ENCODE data around the gene NME3.

The NME3 gene

DNA sequence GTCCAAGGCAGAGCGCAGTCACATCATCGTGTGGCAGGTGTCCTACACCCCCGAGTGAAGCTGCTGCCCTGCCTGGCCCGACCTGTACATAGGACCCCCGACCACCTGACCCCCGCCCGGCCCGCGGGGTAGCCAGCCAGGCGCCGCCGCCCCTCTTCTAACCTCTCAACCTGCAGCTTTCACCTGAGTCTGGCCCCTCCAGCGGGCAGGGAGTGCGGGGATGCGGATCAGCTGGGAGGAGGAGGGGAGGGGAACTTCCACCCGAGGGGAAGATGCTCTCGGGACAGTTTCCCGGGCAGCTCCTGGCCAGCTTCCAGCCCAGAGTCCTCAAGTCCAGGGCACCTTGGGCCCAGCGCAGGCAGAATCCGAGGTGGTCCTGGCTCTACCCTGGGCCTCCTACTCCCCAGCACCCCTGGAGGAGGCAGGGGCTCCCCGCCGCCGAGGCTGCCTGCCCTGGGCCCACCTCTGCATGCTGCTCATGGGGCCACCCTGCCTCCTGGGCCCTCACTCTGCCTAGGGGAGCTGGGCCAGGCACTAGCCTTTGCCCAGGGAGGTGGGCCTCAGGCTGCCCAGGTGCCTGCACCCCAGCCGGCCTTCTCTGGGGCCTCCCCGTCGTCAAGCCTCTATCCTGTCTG, 2.5 kb downstream of the NME3 start:
- DNase-seq (ENCODE audit: low spot score), result no peak

DNA sequence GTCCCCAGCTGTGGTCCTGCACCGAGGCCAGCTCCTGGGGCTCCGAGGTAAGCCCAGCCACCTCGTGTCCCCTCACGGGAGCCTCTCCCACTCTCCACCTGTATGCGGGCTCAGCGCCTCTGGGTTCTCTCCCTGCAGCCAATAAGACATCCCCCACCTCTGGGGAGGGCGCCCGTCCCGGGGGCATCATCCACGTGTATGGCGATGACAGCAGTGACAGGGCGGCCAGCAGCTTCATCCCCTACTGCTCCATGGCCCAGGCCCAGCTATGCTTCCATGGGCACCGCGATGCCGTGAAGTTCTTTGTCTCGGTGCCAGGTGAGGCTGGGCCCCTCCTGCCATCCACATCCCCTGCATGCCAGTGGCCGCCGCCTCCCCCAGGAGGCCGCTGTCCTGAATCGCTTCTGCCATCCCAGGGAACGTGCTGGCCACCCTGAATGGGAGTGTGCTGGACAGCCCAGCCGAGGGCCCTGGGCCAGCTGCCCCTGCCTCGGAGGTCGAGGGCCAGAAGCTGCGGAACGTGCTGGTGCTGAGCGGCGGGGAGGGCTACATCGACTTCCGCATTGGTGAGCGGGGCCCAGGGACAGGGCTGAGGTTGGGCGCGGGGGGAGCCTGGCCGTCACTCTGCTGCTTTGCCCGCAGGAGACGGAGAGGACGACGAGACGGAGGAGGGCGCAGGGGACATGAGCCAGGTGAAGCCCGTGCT, 3.1 kb downstream of the NME3 start:
- DNase-seq (ENCODE audit: low spot score), result no peak

DNA sequence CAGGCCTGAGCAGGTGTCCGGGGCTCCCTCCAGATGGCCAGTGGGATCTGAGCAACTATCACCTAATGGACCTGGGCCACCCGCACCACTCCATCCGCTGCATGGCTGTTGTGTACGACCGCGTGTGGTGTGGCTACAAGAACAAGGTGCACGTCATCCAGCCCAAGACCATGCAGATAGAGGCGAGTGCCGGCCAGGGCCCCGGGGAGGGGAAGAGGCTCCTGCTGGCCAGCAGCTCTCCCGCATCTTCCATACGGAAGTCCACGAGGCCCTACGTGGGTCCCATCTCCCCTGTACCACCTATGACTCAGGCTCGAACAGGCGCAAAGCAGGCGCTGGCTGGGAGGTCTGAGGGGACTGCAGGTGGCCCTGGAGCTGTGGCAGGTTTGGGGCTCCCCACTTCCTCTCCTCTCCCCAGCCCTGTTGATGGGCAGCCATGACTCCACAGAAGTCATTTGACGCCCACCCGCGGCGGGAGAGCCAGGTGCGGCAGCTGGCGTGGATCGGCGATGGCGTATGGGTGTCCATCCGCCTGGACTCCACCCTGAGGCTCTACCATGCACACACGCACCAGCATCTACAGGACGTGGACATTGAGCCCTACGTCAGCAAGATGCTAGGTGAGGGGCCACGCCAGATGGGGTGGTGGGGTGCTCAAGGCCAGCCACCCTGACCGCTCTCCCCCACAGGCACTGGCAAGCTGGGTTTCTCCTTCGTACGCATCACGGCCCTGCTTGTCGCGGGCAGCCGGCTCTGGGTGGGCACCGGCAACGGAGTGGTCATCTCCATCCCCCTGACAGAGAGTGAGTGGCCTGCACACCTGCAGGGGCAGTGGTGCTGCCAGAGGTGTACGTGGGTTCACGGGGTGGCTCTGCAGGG, 4.0 kb downstream of the NME3 start:
- no peak for DNase-seq (ENCODE audit: low spot score)

DNA sequence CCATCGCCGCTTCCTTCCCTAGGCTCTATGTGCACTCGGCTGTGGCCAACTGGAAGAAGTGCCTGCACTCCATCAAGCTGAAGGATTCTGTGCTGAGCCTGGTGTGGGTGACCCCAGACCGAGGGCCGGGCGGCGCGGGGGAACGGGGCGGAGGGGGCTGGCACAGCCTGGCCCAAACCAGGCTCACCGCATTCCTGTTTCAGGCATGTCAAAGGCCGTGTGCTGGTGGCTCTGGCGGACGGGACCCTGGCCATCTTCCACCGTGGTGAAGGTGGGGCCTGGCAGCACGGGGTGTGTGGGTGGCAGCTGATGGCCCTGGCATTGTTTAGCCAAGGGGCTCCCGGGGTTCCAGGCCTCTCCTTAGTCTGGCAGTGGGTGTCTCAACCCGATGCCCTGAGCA, 4.6 kb downstream of the NME3 start:
- no peak for DNase-seq (ENCODE audit: low spot score)

DNA sequence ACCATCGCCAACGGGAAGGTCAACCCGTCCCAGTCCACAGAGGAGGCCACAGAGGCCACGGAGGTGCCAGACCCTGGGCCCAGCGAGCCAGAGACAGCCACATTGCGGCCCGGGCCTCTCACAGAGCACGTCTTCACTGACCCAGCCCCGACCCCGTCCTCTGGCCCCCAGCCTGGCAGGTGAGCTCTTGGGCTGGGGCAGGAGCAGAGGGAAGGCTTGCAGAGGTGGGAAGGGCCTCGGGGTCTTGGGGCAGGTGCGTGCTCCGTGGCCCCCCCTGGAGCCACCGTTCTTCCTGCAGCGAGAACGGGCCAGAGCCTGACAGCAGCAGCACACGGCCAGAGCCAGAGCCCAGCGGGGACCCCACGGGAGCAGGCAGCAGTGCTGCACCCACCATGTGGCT, 5.1 kb downstream of the NME3 start:
- DNase-seq (ENCODE audit: low spot score), result no peak

DNA sequence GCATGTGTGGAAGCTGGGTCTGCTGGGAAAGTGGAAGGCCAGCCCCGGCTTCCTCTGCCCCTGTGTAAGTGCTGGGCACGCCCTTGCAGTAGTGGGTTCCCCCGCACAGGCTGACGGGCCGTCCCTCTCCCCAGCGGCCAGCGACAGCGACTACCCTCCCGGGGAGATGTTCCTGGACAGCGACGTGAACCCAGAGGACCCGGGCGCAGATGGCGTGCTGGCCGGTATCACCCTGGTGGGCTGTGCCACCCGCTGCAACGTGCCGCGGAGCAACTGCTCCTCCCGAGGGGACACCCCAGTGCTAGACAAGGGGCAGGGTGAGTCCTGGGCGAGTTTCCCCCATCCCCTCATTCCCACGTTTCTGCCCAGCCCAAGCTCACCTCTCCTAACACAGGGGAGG, 5.5 kb downstream of the NME3 start:
- DNase-seq (ENCODE audit: low spot score), result no peak

DNA sequence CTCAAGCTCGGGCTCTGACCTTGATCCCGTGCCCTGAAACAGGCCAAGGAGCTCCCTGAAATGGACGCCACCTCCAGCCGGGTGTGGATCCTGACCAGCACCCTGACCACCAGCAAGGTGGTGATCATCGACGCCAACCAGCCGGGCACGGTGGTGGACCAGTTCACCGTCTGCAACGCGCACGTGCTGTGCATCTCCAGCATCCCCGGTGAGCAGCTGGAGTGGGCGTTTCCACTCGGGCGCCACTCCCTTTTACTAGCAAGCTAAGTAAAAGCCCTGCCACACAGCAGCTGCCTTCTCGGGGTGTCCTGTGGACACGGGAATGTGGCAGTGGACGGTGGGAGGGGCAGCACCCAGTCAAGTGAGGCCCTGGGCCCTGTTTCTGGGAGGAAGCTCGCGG, 6.4 kb downstream of the NME3 start:
- DNase-seq (ENCODE audit: low spot score), result no peak

DNA sequence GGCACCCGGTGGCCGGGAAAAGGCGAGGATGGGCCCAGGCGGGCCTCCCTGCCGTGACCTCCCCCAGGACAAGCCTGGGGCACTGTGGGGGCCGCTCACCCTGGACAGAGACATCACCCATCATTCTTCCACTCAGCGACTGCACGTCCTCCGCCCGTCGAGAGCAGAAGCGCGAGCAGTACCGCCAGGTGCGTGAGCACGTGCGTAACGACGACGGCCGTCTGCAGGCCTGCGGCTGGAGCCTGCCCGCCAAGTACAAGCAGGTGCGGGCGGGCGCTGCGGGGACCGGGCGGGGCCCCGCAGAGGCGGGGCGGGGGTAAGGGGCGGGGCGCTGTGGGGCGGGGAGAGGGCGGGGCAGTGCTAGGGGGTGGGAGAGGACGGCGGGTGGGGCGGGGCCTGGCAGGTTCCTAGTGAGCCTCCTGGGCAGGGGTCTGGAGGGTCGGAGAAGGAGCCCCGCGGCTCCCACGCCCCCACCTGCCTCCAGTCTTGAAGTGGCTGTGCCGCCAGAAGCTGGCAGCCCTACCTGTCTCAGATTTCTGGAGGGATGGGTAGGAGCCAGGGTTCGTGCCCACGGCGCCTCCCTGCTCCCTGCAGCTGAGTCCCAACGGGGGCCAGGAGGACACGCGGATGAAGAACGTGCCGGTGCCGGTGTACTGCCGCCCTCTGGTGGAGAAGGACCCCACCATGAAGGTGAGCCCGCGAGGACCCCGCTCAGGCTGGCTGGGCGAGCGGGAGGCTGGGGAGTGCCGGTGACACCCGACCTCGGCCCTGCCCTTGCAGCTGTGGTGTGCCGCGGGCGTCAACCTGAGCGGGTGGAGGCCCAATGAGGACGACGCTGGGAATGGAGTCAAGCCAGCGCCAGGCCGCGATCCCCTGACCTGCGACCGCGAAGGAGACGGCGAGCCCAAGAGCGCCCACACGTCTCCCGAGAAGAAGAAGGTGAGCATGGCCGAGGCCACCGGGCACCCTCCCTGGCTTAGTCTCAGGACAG, 7.5 kb downstream of the NME3 start:
- DNase-seq (ENCODE audit: low spot score), result no peak

DNA sequence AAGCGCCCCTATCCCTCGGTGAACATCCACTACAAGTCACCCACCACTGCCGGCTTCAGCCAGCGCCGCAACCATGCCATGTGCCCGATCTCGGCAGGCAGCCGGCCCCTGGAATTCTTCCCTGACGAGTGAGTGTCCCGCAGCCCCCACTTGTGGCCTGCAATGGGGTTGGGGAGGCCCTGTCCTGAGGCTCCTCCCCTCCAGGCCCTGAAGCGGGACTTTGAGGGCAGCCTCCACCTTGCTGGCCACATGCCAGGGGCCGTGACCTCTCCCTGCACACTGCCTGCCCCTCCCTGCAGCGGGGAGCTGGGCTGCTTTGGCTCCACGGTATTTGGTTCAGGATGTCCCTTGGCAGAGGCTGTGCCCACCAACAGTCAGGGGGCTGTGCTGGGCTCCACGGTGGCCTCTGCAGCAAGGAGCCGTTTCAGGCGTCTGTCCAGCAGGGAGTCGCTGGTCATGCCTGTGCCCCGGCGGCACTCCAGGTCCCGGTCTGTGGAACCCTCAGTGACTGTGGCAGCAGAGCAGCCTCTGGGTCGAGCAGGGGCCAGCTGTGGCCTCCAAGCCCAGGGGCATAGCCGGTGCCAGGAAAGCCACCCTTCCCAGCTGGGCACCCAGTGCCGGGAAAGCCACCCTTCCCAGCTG, 8.3 kb downstream of the NME3 start:
- DNase-seq (ENCODE audit: low spot score), result no peak

DNA sequence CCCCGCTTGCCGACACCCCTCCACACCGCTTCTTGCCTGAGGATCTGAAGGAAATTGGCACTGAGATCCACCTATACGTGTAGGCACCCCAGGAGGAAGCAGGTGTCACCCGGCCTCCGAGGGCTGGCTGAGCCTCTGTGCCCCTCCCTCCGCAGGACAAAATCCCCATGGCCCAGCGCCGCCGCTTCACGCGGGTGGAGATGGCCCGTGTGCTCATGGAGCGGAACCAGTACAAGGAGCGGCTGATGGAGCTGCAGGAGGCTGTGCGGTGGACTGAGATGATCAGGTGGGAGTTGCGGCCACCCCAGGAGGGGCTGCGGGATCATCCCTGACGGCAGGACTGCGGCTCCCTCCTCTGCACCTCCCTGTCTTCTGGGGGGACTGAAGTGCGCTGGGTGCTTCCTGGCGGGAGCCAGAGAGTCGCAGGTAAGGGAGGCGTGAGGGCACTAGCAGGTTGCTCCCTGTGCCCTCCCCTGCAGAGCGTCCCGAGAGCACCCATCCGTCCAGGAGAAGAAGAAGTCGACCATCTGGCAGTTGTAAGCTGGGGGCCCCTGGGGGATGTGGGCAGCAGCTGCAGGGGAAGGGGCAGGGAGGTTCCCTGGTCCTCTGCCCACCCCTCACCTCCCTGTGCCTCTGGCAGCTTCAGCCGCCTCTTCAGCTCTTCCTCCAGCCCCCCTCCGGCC, 9.0 kb downstream of the NME3 start:
- no peak for DNase-seq (ENCODE audit: low spot score)

DNA sequence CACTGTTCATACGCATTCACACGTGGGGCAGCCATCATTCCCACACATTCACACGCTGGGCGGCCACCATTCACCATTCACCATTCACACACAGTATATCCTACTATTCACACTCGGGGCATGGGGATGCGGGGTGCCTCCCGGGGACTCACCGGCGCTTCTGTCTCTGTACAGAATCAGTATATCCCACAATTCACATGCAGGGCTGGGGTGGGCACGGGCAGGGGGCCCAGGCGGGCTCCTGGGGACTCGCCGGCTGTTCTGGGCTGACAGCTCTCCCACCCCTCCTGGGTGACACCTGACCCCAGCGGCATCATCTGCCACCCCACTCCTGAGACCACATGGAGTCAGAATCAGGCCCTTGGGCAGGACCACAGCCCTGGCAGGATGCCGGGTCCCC, 9.6 kb downstream of the NME3 start:
- no peak for DNase-seq (ENCODE audit: low spot score)

DNA sequence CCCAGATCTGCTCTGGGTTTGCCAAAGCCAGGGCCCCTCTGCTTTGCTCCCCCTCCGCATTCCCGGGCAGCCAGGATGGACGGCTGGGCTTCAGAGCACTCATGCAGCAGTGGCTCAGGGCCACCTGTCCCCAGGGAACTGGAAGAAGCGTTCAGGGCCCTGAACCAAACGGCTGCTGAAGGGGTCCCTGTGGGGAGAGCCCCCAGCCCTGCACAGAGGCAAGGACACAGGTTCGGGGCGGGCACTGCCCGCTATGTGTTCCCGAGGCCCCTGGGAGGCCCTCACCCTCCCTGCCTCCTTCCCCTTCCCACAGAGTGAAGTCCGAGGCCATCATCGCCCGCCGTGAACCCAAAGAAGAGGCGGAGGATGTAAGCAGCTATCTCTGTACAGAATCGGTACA, 10.4 kb downstream of the NME3 start:
- no peak for DNase-seq (ENCODE audit: low spot score)

DNA sequence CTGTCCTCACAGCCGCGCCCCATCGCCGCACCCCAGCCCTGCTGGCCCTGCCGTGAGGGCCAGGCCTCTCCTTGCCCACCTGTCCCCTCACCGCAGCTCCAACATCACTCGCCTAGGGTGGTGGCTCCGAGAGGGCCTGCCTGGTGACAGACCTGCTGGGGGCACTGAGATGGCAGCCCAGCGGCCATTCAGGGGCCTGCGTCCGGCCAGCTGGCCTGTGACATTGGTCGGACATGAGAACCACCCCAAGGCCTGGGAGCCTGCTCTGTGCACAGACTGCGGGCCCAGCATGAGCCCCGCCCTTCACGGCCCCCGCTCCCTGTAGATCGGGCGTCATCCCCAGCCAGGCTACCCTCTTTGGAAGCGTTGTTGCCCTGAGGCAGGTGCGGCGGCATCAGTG, 11.8 kb downstream of the NME3 start:
- no peak for DNase-seq (ENCODE audit: low spot score)

DNA sequence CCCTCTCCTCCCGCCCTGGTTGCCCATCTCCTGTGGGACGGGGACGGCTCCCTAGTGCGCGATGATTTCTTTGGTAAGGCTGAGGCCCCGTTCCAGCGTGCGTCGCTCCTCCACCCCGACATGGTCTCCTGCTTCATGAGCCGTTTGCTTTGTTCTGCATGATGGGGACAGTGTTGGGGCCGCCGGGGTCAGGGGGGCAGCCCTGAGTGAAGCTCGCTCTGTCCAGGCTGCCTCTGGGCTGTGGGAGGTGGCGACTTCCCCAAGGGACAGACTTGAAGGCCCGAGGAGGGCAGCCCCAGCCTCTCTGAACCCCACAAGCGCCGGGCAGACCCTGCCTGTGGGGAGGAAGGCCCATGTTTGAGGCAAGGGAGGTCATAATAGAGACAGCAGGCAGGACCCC, 12.4 kb downstream of the NME3 start:
- no peak for DNase-seq (ENCODE audit: low spot score)

DNA sequence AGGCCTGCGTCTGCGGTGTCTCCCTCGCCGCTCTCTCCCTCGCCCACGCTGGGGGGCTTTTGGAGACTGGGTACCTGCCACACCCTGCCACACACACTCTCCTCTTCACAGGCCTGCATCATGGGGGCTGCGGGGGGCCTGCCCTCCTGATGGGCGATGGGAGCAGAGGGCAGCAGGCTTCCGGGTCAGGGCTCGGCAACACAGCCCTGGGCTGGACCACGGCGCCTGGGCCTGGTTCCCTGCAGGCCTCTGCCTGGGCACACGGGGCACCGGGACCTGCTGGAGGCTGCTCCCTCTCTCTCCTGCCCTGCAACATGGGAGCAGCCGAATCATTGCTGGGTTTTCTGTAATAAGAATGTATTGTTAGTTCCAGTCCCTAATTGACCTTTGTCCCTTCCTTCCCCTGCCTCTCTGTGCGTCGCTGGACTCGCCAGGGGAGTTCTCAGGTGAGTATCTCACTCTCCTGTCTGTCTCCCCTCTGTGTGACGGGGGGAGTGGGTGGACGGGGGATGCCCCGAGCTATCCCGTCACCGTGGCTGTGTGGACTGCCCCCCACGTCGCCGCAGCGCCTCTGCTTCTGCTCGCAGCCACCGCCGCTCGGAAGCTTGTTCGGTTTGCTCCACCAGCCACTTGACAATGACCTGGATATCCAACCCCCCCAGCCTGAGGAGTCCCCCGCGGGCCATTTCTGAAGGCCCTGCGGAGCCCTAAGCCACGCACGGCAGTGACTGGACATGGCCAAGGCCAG, 13.5 kb downstream of the NME3 start:
- no peak for DNase-seq (ENCODE audit: low spot score)

DNA sequence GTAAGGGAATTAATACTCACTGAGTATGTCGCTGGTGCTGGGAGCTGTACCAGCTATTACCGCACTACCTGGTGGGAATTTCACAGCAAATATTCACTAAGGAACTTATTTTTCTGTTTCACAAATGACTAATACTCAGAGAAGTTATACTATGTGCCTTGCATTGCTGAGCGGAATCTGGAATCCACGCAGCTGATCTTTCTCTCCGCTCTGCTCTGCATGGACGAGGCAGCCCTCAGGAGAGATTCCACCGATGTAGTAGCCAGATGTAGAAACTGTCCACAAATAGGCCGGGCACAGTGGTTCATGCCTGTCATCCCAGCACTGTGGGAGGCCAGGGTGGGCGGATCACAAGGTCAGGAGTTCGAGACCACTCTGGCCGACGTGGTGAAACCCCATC, 17.1 kb downstream of the NME3 start:
- no peak for DNase-seq (ENCODE audit: low spot score)

DNA sequence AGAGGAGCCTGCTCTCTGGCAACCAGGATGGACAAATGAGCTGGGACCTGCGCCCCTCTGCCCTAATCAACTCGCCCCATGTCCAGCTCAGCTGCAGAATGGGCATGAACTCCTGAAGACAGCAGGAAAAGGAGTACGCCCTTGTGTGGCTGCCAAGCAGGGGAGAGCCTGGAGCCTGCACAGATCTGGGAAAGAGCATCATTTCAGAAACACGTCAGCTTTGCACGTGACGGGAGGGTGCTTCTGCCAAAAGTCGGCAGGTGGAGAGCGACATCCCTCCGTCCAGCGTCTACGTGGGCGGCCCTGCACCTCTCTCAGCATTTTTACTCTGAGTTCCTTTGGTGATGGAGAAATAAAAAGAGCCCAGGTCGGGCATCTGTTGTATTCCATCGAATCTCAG, 18.5 kb downstream of the NME3 start:
- DNase-seq (ENCODE audit: low spot score), result no peak

DNA sequence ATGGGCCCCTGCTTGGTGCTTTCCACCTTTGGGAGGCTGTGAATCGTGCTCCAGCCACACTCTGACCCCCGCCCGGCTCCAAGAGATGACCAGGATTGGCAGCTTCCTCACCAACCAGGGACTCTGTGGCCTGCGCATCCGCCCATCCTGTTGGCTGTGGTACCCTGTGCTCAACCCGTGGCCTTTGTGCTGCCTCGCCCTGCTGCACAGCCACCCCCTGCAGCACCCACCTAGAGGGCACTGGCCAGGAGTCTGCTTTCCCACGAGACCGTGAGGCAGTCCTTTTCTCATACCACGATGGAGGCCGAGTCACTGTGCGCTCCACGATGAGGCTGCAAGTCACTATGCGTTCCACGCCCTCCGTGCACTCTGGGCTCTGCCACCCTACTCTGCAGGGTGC, 19.4 kb downstream of the NME3 start:
- DNase-seq (ENCODE audit: low spot score), result no peak

DNA sequence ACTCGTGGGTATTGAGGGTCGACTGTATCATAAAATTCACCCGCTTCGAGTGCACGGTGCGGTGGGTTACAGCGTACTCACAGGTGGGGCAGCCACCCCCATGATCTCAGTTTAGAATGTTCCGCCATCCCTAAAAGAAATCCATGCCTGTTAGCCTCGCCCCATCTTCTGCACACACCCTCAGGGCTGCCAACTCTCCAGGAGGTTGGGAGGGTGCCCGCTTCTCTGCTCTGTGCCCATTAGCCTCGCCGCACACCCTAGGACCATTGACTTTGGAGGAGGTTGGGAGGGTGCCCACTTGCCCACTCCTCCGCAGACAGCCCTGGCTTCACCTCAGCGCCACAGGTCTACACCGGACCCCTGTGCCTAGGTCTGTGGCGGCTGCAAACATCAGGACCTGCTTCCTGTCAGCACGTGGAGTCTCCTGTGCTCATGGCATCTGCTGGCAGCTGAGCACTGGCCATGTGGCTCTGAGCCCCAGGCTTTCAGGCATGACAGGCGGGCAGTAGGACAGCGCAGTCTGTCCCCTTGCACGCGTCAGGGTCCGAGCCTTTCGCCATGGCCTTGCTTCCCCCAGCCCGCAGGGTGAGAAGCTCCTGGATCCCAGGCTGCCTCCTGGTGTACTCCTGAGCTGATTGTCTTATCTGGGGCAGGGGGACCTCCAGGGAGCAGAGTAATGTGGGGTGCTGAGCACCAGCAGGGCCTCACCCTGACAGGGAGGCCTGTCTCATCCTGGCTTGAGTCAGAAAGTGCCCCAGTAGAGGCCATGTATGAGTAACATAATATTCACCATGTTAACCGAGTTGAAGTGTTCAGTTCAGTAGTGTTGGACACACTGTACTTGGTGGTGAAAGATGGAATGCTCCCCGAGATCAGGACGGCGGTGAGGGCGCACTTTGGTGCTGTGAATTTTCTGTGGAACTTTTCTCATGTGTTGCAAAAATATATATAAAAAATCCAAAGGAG, 21.9 kb downstream of the NME3 start:
- no peak for DNase-seq (ENCODE audit: low spot score)

Data from left forelimb (tissue), 1 donor.